T-helper 22 cell (primary cell): ENCODE data around the gene S100A11.

ENCODE experiments used
- DNase-seq: peaks from one replicate; pipeline ENCODE4 v3.0.0-alpha.2; 2020; ENCODE audit warnings: low read depth

The S100A11 gene

DNA sequence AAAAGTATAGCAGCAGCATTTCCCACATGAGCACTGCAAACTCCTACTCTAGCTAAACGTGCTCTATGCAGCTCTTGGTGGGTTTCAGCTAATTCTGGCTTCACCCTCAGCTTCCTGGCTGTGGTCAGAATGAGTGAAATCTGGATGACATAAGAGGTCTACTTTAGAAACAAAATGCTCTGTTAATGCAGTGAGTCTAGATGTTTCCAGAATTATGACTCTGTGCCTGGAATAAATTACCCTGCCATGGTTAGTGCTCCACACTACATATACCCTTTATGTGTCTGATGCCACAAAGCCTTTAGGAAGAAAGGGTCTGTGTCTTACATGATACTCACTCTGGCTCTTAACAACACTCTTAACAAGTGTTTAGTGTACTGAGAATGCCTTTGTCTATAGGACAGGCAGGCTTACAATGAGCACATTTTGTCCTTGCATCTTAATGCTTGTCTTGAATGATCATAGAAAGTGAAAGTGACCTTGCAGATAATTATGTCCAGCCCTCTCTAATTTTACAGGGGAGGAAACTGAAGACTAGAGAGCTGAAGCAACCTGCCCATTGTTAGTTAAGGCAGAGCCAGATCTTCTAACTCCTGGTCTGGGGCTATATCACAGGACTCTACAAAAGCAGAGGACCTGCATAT lies 52.4 kb downstream of the S100A11 start:
- DNase-seq = no peak
